ENCODE results near the gene THRA. TPM values are rescaled to one million over a fixed set of nuclear protein-coding genes. Genes with fewer than 3 reads are reported as not detected.

THRA gene
- polyA plus RNA-seq, 1 experiment, result 25.2 TPM

- H3K27ac ChIP-seq (ENCODE audit: low read depth, low read length), result peak overlapping the region; percentile 11
- no peak overlapping the region for H3K4me3 ChIP-seq (ENCODE audit: low read depth, low read length)
- no peaks in the 10 kb centered on the region; the same call in 1 of the 2 replicates for H3K9me3 ChIP-seq (ENCODE audit: control insufficient read depth, insufficient read depth, low read length)
- no peak for DNase-seq (ENCODE audit: low read depth, low spot score)
- no peaks in the 10 kb centered on the region for H3K27me3 ChIP-seq (ENCODE audit: control insufficient read depth, insufficient read depth, low read length)
- POLR2A ChIA-PET, result no interaction called here
- no peak for TF ChIP-seq CTCF (IDR thresholded peaks at IDR 0.05; ENCODE audit: low read depth, low read length)
- CTCF ChIA-PET, result interaction anchor here (4.9 kb wide), 1 partner anchor 7 kb away, joined by 60 read pairs; no protein-coding TSS in a partner anchor
Measured at GRCh38 chr17:40067710-40068109, 4.9 kb downstream of the THRA start.

- ChIA-PET POLR2A (interaction anchor here (1.1 to 1.4 kb wide), 3 partner anchors 14 to 43 kb away, joined by 3 to 5 read pairs (median 5); partner anchors contain the start of genes MED24 and NR1D1), CTCF (interaction anchor here (1.3 kb wide), 1 partner anchor 18 kb away, joined by 5 read pairs; no protein-coding TSS in a partner anchor)
- H3K27me3 ChIP-seq (ENCODE audit: control insufficient read depth, insufficient read depth, low read length), result no peaks in the 10 kb centered on the region
- H3K4me3 ChIP-seq (ENCODE audit: low read depth, low read length), result peak overlapping the region; percentile 45
- TF ChIP-seq CTCF (IDR thresholded peaks at IDR 0.05; ENCODE audit: low read depth, low read length), result no peak
- H3K27ac ChIP-seq (ENCODE audit: low read depth, low read length), result peak overlapping the region; percentile 65
- no peaks in the 10 kb centered on the region; the same call in 1 of the 2 replicates for H3K9me3 ChIP-seq (ENCODE audit: control insufficient read depth, insufficient read depth, low read length)
- DNase-seq (ENCODE audit: low read depth, low spot score), result no peak
Measured at GRCh38 chr17:40068129-40068581, 5.4 kb downstream of the THRA start.

GRCh38 chr17:40068584-40068916 is 5.8 kb downstream of the THRA start:
- ChIA-PET POLR2A (interaction anchor here (0.8 to 1.4 kb wide), 4 partner anchors 14 to 44 kb away, joined by 3 to 5 read pairs (median 4); partner anchors contain the start of genes MED24 and NR1D1), CTCF (interaction anchor here (1.3 kb wide), 1 partner anchor 18 kb away, joined by 5 read pairs; no protein-coding TSS in a partner anchor)
- DNase-seq (ENCODE audit: low read depth, low spot score), result no peak
- Histone ChIP-seq H3K9me3 (ENCODE audit: control insufficient read depth, insufficient read depth, low read length) (no peaks in the 10 kb centered on the region; the same call in 1 of the 2 replicates), H3K27ac (ENCODE audit: low read depth, low read length) (peak overlapping the region; percentile 65), H3K4me3 (ENCODE audit: low read depth, low read length) (peak overlapping the region; percentile 45), H3K27me3 (ENCODE audit: control insufficient read depth, insufficient read depth, low read length) (no peaks in the 10 kb centered on the region)
- no peak for TF ChIP-seq CTCF (IDR thresholded peaks at IDR 0.05; ENCODE audit: low read depth, low read length)

- H3K27ac ChIP-seq (ENCODE audit: low read depth, low read length), result peak overlapping the region; percentile 65
- POLR2A ChIA-PET, result interaction anchor here (0.8 to 1.4 kb wide), 4 partner anchors 15 to 44 kb away, joined by 3 to 5 read pairs (median 4); partner anchors contain the start of genes MED24 and NR1D1
Measured at GRCh38 chr17:40068917-40069750, 6.4 kb downstream of the THRA start.

More at GRCh38 chr17:40068917-40069750, 6.4 kb downstream of the THRA start:
- Histone ChIP-seq H3K27me3 (ENCODE audit: control insufficient read depth, insufficient read depth, low read length) (no peaks in the 10 kb centered on the region), H3K9me3 (ENCODE audit: control insufficient read depth, insufficient read depth, low read length) (no peaks in the 10 kb centered on the region; the same call in 1 of the 2 replicates), H3K4me3 (ENCODE audit: low read depth, low read length) (peak overlapping the region; percentile 45)
- peak; percentile 64 for DNase-seq (ENCODE audit: low read depth, low spot score)
- CTCF ChIA-PET, result interaction anchor here (0.6 to 1.3 kb wide), 5 partner anchors 17 to 125 kb away, joined by 3 to 5 read pairs (median 5); no protein-coding TSS in a partner anchor
- no peak for TF ChIP-seq CTCF (IDR thresholded peaks at IDR 0.05; ENCODE audit: low read depth, low read length)

All from AG04450 (cell line).